HG03060 (cell line): Measurements from ENCODE around the gene PPP2R2C.

Experiments
- ATAC-seq: cut with Tn5 transposase; IDR thresholded peaks from one replicate; pipeline ENCODE4 v1.9.1; 2021; ENCODE audit warnings: low read depth, moderate number of reproducible peaks; ENCODE audit not compliant: unreplicated experiment

PPP2R2C gene

GRCh38 chr4:6295495-6295894 lies 176.9 kb downstream of the PPP2R2C start:
- ATAC-seq = no peak

DNA sequence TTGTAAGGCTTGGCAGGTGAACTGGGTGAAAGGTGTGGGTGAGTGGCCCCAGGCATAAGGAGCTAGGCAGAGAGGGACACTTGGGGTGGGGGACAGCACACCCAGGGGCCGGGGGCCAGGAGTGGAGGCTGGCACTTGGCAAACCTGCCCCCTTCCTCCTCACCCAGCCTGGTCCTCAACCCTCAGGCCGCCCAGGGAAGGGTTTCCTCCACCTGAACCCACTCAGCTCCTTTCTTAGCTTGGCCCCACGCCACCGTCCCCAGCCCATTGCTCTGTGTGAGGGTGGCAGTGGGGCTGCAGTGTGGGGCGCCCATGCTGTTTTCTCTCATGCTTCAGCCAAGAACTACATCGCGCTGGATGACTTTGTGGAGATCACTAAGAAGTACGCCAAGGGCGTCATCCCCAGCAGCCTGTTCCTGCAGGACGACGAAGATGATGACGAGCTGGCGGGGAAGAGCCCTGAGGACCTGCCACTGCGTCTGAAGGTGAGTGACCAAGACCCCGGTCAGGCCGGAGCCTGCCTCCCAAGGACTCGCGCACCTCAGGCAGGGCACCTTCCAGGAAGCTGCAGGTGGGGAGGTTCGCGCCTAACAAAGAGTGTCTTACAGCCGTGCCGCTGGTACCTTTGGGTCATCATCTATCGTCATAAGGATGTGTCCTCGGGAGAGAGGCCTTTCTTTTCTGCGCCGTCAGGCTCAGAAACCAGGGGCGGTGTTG lies 177.6 kb downstream of the PPP2R2C start:
- no peak for ATAC-seq

- ATAC-seq = no peak
Observed at GRCh38 chr4:6293661-6294060, 178.8 kb downstream of the PPP2R2C start.

DNA sequence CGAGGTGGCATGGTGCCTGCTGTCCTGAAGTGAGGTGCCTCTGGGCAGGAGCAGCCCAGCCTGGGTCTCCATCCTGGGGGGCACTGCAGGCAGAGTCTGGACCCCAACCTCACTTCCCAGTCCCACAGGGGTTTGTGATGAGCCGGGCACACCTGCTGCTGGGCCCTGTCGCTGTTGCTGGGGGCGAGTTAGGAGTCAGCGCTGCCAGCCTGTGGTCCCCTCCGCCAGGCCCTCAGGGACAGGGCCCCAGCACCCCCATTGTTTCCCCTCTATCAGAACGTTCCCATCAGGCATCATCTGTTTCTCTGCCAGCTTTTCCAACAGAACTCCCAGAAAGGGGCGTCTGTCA lies 179.3 kb downstream of the PPP2R2C start:
- no peak for ATAC-seq

DNA sequence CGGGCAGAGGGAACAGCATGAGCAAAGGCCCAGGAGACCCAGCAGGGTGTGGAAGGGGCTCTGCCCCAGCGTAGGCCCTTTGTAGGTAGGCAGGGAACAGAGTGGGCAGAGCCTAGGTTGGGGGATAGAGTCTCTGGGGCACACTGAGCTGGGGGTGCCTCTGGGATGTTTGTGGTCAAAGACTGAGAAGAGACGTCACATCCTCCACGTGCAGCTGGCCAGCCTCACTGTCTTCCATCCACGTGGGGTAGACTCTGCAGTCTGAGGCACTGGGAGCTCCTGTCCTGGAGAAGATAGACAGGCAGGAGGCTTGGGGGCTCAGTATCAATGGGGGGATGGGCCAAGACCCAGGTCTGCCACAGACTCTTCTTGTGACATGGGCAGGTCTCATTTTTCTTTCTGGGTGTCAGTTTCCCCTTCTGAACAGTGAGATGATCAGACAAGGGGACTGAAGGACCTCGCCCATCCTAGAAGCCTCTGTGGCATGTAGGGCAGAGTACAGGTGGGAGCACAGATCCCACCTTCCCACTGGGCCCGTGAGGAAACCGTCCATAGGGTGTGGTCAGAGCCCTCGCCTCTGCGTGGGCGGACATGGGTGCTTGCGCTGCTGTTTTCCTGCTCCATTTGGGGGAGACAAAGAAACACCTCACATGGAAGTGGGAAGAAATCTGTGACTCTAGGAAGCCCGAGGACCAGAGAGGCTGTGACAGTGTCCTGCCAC lies 179.9 kb downstream of the PPP2R2C start:
- ATAC-seq = no peak

DNA sequence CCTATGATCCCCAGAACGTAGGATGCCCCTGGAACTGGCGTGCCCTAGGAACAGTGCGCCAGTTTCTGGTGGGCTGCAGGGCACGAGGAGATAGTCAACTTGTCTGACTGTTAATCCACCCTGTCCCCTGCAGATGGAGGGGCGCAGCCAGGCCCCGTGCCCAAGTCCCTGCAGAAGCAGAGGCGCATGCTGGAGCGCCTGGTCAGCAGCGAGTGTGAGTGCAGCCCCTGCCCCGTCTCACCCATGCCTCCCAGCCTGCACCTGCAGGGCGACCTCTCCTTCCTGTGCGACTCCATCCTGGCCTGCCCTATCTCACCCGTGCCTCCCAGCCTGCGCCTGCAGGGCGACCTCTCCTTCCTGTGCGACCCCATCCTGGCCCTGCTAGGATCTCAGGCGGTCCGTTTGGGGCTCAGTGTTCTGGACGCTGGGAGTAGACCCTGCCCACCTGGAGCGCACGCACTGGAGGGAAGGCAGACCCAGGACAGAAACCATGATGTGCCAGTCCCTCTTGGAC lies 180.6 kb downstream of the PPP2R2C start:
- ATAC-seq = no peak

DNA sequence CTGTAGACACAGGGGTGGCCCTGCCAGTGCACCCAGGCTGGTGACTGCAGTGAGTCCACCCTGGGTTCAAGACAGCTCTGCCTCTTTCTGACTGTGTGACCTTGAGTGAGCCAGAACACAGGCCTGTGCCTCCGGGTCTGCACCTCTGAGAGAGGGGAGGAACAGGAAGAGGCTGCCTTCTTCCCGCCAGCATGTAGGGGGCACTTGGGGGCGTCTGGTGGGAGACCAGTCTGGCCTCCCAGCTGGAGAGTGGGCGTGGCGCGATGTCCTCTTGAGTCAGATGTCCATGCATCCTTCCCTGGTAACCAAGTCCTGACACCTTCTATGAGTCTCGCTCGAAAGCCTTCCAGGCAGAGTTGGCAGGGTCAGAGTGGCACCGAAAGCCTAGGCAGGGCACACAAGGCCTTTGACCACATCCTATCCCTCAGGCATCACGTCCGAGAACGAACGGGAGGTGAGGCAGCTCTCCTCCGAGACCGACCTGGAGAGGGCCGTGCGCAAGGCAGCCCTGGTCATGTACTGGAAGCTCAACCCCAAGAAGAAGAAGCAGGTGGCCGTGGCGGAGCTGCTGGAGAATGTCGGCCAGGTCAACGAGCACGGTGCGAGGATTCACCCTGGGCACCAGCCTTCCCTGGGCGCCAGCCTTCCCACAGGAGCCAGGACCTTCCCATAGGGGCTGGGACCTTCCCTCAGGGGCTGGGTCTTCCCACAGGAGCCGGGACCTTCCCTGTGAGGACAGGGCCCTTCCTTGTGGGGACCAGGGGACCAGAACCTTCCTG lies 181.5 kb downstream of the PPP2R2C start:
- ATAC-seq = no peak

GRCh38 chr4:6290256-6290655 lies 182.2 kb downstream of the PPP2R2C start:
- ATAC-seq = no peak

DNA sequence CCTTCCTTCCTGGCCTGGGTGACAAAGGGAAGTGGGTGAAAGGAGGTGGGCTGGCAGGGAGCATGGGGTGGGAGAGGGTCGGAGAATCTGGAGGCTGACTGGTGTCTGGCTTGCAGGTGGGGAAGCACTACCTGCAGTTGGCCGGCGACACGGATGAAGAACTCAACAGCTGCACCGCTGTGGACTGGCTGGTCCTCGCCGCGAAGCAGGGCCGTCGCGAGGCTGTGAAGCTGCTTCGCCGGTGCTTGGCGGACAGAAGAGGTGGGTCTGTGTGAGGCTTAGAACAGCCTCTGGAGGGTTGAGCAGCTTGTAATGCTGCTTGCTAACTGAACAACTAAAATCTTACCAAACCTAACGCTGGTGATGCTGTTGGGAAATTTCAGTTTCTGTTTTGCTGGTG lies 183.5 kb downstream of the PPP2R2C start:
- no peak for ATAC-seq

DNA sequence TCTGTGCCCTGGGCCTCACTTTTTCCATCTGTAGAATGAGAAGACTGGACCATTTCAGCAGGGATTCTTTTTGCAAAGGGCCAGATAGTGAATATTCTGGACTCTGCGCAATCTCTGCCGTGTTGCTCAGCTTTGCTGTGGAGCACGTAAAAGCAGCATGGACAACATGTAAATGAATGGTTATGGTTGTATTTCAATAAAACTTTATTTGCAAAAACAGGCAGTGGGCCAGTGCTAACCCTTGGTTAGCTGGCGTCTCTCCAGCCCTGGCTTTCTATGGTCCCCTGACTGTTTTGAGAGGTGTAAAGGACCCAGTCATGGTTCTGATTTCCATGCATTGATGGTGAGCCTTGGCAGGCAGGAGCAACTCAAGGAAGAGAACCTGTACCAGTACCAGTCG lies 184.1 kb downstream of the PPP2R2C start:
- ATAC-seq = no peak

- no peak for ATAC-seq
Observed at GRCh38 chr4:6287017-6287788, 185.2 kb downstream of the PPP2R2C start.

- no peak for ATAC-seq
Observed at GRCh38 chr4:6283282-6283681, 189.1 kb downstream of the PPP2R2C start.

DNA sequence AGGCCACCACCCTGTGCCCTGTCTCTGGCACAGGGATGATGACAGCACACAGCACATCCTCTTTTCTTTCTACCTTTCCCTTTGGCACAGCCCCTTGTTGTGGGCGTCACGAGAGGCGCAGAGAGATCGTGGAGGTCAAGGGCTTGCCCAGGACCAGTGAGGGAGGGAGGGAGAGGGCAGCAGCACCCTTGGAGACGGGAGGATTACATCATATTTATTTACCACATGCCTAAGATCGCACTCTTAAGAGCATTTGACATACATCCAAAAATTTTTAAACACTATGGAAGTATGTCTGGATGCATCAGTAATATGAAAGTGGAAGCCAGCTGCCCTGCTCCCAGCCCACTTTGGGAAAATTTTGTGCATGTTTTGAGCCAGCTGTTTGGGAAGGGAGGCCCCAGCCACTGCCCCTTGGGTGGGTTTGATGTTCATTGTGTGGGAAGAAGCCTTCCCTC lies 190.1 kb downstream of the PPP2R2C start:
- ATAC-seq = no peak

- ATAC-seq = no peak
Observed at GRCh38 chr4:6281436-6282313, 190.7 kb downstream of the PPP2R2C start.

DNA sequence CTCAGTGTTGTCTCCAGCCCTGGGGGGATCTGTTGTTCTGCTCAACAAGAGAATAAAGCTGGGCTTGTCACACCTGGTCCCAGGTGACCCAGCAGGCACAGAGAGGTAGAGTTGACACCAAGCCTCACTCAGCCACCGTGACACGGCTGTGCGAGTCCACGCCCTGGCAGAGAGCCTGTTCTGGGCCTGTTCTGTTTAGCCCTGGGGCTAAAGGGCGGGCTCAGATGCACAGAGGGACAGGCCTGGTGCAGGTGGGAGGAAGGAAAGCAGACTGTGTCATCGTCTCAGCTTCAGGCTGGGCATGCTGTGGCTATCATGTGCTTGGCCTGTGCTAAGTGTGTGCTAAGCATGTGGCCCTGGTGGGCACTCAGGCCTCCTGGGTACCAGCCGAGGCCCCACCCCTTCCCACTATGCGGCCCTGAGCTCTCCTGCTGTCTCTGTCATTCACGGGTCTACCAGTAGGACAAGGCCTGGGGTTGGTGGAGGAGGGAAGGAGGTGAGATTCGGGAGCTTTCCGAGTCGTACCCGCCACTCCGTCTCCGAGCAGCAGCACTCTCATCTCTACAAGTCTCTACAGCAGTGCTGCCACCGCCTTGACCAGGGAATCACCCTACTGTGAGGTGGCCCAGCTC lies 191.9 kb downstream of the PPP2R2C start:
- no peak for ATAC-seq

- ATAC-seq = no peak
Observed at GRCh38 chr4:6279582-6280289, 192.7 kb downstream of the PPP2R2C start.

DNA sequence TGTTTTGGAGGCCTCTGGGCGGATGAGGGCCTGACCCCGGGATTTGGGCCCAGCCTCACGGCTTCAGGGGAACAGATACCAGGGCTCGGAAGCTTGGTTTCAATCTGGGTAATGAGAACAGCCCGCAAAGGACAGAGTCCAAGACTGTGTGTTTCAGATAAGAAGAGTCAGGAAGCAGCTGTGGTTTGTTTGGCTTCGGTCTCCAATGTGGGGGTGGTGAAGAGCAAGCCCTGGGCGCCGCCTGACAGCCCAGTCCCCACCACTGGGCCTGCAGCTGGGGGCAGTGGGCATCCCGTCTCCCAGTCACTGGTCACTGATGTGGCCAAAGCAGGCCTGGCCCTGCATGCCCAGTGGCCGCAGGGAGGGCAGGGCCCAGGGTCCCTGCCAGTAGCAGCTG lies 193.6 kb downstream of the PPP2R2C start:
- ATAC-seq = peak; percentile 85
